Liver (tissue), 9 donors: Measurements from ENCODE around the gene FCN1. TPM values are rescaled to one million over a fixed set of nuclear protein-coding genes. Genes with fewer than 3 reads are reported as not detected.

Source experiments
- DNase-seq: peaks from one replicate; pipeline ENCODE4 v3.0.0-alpha.2; 2017; ENCODE audit warnings: low spot score
- H3K27ac ChIP-seq, 2 donors: one replicate each; pipeline ENCODE4 v1.7.0; 2013; ENCODE audit warnings: inconsistent platforms in 2 of 2, low read length in 2 of 2, control low read depth in 1 of 2, low read depth in 1 of 2, mild to moderate bottlenecking in 1 of 2
- H3K27me3 ChIP-seq, 4 donors: one replicate each; pipeline versions ENCODE4 v1.6.1 to v1.7.0; 2013; ENCODE audit warnings: low read length in 3 of 4, inconsistent platforms in 1 of 4, mild to moderate bottlenecking in 1 of 4, moderate library complexity in 1 of 4; ENCODE audit not compliant: control insufficient read depth in 4 of 4, insufficient read depth in 4 of 4
- H3K36me3 ChIP-seq, 4 donors: one replicate each; pipeline versions ENCODE4 v1.6.1 to v1.7.0; 2013; ENCODE audit warnings: low read length in 3 of 4, mild to moderate bottlenecking in 3 of 4, low read depth in 1 of 4, moderate library complexity in 1 of 4; ENCODE audit not compliant: control insufficient read depth in 4 of 4, insufficient read depth in 3 of 4
- H3K4me1 ChIP-seq, 4 donors: one replicate each; pipeline versions ENCODE4 v1.6.1 to v1.7.0; 2013; ENCODE audit warnings: low read length in 3 of 4, mild to moderate bottlenecking in 3 of 4, moderate library complexity in 1 of 4; ENCODE audit not compliant: control insufficient read depth in 4 of 4, insufficient read depth in 4 of 4
- H3K4me3 ChIP-seq, 3 donors: one replicate each; pipeline versions ENCODE4 v1.6.1 to v1.7.0; 2013; ENCODE audit warnings: low read length in 3 of 3, control low read depth in 1 of 3, low read depth in 1 of 3, mild to moderate bottlenecking in 1 of 3
- H3K9ac ChIP-seq, 2 donors: one replicate each; pipeline ENCODE4 v1.7.0; 2013; ENCODE audit warnings: low read length in 2 of 2, mild to moderate bottlenecking in 2 of 2, moderate library complexity in 2 of 2, control low read depth in 1 of 2, low read depth in 1 of 2
- H3K9me3 ChIP-seq, 4 donors: one replicate each; pipeline versions ENCODE4 v1.6.1 to v1.7.0; 2013; ENCODE audit warnings: low read length in 3 of 4; ENCODE audit not compliant: control insufficient read depth in 4 of 4
- FOXA2 ChIP-seq: IDR thresholded peaks from 2 replicates; pipeline ENCODE4 v1.6.1; 2016; ENCODE audit warnings: antibody characterized with exemption
- GABPA ChIP-seq, 2 donors: IDR thresholded peaks in 1 of 2; conservative IDR thresholded peaks in 1 of 2; 2 replicates each; pipeline ENCODE4 v1.6.1; 2016; ENCODE audit warnings: antibody characterized with exemption in 2 of 2, mild to moderate bottlenecking in 1 of 2, moderate library complexity in 1 of 2
- HNF4G ChIP-seq: IDR thresholded peaks from 2 replicates; pipeline ENCODE4 v1.6.1; 2016; ENCODE audit warnings: antibody characterized with exemption
- JUND ChIP-seq, 2 donors: IDR thresholded peaks; 2 replicates each; pipeline ENCODE4 v1.6.1; 2016; ENCODE audit warnings: antibody characterized with exemption in 2 of 2
- RAD21 ChIP-seq, 2 donors: IDR thresholded peaks; 2 replicates each; pipeline ENCODE4 v1.6.1; 2016; ENCODE audit warnings: antibody characterized with exemption in 2 of 2, mild to moderate bottlenecking in 2 of 2
- YY1 ChIP-seq: IDR thresholded peaks from 2 replicates; pipeline ENCODE4 v1.6.1; 2016; ENCODE audit warnings: antibody characterized with exemption, mild to moderate bottlenecking
- ZBTB33 ChIP-seq: IDR thresholded peaks from 2 replicates; pipeline ENCODE4 v1.6.1; 2016; ENCODE audit warnings: antibody characterized with exemption
- WGBS: extraction: QIAGEN DNeasy Blood & Tissue Kit; methylation state at CpG from one replicate; pipeline ENCODE4 v1.1.7; 2013; 5-methylcytosine and 5-hydroxymethylcytosine counted together
- polyA plus RNA-seq, 2 donors: library from polyadenylated mRNA; stranded (reverse) in 1 of 2; unstranded in 1 of 2; fragments of 200-250 nt in 1 of 2; fragments of >200 nt in 1 of 2; fragmentation: Nextera tagmentation in 1 of 2; extraction: Ambion mirVana in 1 of 2; gene quantifications; one replicate each; pipeline versions ENCODE4 v1.2.1 to v1.2.3, GENCODE V29; 2013 to 2015
- total RNA-seq, 2 donors: library from RNA; depleted of rRNA; stranded (reverse); fragments of >200 nt; gene quantifications; one replicate each; pipeline ENCODE4 v1.2.3, GENCODE V29; 2014
- TF ChIP-seq, protein P1 (sequence below): IDR thresholded peaks from 2 replicates; pipeline ENCODE4 v1.6.1; 2016; ENCODE audit warnings: antibody characterized with exemption, mild to moderate bottlenecking
- TF ChIP-seq, protein P2 (sequence below): IDR thresholded peaks from 2 replicates; pipeline ENCODE4 v1.6.1; 2016; ENCODE audit warnings: antibody characterized with exemption
- donor health status: healthy.
- donor health status: healthy.
- donor health status: healthy.
- donor health status: healthy.
- donor health status: healthy.

Gene FCN1
- total and polyA plus RNA-seq, 4 donors = 0.97 to 15.0 (median 5.4) TPM

DNA sequence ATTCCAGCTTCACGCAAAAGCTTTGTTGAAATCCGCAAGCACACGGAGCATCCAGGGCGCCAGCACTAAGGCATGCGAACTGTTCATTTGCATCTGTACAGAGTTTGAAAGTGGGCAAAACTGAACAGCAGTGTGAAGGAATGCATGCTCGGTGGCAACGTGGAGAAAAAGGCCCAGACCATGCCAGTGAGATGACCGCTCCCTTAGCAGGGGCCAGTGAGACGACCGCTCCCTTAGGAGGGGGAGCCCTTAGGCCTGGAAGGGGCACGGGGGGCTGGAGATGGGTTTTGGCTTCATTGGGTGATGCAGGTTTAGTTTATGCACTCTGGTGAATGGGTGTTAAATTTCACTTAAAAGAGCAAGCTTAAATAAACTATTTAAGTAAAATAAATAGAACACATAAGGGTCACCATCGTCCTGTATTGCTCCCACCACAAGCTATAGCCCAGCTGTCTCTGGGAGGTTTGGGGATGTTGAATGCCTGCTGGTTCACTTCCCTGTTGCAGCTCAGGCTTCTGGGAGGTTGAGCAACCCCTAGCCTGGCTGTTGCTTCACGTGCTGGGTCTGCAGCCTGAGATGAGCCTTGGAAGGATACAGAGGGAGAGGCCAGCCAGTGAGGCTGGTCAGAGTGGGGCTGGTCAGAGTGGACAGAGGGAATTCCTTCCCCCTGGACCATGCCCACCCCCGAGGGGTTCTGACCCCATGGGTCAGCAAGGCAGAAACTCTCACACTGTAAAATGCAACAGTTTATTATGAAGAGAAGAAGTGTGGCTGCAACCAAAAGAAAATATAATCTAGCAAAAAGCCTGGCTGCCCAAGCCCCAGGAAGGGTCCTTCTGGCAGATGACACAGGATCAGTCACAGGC, 4.6 kb upstream of the FCN1 start:
- no peak overlapping the region for H3K9ac ChIP-seq
- DNase-seq = peak; percentile 33
- H3K36me3 ChIP-seq = no peaks in the 10 kb centered on the region
- H3K27me3 ChIP-seq = no peaks in the 10 kb centered on the region
- no peak overlapping the region for H3K4me3 ChIP-seq
- TF ChIP-seq, protein P1, sequence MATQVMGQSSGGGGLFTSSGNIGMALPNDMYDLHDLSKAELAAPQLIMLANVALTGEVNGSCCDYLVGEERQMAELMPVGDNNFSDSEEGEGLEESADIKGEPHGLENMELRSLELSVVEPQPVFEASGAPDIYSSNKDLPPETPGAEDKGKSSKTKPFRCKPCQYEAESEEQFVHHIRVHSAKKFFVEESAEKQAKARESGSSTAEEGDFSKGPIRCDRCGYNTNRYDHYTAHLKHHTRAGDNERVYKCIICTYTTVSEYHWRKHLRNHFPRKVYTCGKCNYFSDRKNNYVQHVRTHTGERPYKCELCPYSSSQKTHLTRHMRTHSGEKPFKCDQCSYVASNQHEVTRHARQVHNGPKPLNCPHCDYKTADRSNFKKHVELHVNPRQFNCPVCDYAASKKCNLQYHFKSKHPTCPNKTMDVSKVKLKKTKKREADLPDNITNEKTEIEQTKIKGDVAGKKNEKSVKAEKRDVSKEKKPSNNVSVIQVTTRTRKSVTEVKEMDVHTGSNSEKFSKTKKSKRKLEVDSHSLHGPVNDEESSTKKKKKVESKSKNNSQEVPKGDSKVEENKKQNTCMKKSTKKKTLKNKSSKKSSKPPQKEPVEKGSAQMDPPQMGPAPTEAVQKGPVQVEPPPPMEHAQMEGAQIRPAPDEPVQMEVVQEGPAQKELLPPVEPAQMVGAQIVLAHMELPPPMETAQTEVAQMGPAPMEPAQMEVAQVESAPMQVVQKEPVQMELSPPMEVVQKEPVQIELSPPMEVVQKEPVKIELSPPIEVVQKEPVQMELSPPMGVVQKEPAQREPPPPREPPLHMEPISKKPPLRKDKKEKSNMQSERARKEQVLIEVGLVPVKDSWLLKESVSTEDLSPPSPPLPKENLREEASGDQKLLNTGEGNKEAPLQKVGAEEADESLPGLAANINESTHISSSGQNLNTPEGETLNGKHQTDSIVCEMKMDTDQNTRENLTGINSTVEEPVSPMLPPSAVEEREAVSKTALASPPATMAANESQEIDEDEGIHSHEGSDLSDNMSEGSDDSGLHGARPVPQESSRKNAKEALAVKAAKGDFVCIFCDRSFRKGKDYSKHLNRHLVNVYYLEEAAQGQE = no peak
- peaks cover 4 to 8% (median 5%) of the 10 kb centered on the region in 4 donors for H3K9me3 ChIP-seq
- H3K27ac ChIP-seq = no peak overlapping the region
- H3K4me1 ChIP-seq = no peaks in the 10 kb centered on the region
- 71% methylated on average over 14 of the region's 14 CpGs for WGBS

GRCh38 chr9:134919303-134919702, 1.6 kb upstream of the FCN1 start:
- Histone ChIP-seq H3K9ac (no peak overlapping the region), H3K27me3 (no peaks in the 10 kb centered on the region), H3K9me3 (peaks cover 4 to 8% (median 5%) of the 10 kb centered on the region in 4 donors), H3K27ac (no peak overlapping the region), H3K36me3 (no peaks in the 10 kb centered on the region), H3K4me1 (no peaks in the 10 kb centered on the region), H3K4me3 (no peak overlapping the region)
- 82% methylated on average over 3 of the region's 3 CpGs for WGBS
- DNase-seq = no peak
- TF ChIP-seq, protein P2, sequence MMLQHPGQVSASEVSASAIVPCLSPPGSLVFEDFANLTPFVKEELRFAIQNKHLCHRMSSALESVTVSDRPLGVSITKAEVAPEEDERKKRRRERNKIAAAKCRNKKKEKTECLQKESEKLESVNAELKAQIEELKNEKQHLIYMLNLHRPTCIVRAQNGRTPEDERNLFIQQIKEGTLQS = no peak
- TF ChIP-seq ZBTB33 = no peak
- TF ChIP-seq HNF4G = no peak
- no peak for TF ChIP-seq RAD21 (IDR thresholded peaks at IDR 0.05)
- no peak for TF ChIP-seq JUND (IDR thresholded peaks at IDR 0.05)
- TF ChIP-seq YY1 = no peak
- TF ChIP-seq GABPA (IDR thresholded peaks at IDR 0.05 in 1 of 2, conservative IDR thresholded peaks at IDR 0.05 in 1 of 2) = no peak
- no peak for TF ChIP-seq FOXA2
- TF ChIP-seq, protein P1 = no peak
